Measurements from ENCODE around the gene KIRREL2.
"Not testable (repeated sequence)": the region's sequence is repeated elsewhere in the genome, so short reads cannot be mapped to it uniquely, and the experiment has no call there.

Gene KIRREL2

DNA sequence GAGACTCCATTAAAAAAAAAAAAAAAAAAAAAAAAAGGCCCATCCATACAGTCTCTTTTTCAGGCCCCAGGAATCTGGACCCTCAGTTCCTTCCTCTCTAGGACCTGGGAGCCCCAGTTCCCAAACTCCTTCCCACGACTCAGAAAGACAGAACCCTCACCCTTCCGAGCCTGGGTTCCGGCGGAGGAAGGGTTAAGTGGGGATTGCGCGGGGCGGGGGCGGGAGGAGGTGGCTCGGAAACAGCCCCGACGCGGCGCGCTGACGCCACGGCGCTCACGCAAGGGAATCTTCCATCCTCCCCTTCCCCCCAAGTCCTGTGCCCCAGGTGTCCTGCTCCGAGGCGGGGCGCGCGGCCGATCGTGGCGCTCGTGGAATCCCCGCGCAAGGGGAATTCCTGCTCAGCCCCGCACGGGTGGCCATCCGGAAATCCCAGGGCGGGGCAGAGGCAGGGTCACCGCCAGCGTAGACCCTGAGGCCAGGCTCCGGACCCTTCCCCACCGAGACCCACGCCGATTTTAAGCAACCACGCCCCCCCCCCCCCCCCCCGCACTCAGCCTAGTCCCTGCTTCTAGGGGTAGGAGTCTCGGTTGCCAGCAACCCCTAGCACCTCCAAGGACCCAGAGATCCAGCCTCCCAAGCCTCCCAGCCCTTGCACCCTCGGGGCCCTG lies 43.0 kb downstream of the KIRREL2 start:
- DNase-seq, result no peak

DNA sequence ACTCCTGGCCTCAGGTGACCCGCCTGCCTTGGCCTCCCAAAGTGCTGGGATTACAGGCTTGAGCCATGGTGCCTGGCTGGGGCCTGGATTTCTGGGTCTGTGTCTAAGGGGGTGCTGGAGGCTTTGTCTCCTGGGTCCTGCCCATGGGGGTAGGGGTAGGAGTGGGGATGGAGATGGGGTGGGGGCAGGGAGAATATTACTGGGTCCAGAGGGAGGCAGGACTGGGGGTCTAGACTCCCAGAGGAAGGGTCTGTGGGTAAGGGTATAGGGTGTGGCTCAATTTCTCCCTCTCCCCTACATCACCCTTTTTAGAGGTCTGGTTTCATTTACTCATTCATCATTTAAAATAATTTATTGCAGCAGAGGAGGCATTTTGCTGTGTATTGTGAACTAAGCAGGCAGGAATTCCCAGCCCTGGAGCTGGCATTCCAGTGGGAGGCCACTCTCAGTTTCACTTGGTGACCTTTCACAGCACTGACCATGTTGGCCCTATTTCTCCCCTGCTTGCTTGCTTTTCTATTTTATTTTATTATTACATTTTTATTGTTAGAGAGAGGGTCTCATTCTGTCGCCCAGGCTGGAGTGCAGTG lies 44.4 kb downstream of the KIRREL2 start:
- DNase-seq, result no peak

DNA sequence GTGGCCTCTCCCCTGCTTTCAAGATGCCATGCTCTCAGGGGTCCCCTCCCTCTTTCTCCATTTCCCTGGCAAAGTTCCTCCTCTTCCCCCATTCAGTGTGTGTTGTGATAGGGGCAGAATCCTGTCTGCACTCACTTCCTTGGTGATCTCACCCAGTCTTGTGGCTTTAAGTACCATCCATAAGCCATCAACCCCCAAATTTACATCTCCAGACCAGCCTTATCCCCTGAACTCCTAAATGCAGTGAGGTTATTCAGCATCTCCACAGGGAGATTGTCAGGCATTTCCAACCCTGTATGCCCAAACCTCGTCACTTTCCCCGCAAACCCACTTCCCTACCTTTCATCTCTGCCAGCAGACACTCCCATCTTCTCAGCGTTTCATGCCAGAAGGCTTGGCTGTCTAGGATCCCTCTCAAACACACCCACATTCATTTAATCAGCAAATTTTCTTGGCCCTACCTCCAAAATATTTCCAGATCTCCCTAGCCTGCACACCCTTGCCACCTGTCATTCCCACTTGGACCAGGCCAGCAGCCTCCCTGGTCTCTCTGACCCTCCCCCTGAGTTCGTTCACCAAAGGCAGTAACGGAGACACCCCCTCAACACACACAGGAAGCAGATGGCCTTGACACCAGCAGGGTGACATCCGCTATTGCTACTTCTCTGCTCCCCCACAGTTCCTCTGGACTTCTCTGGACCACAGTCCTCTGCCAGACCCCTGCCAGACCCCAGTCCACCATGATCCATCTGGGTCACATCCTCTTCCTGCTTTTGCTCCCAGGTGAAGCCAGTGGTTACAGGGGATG lies 45.3 kb downstream of the KIRREL2 start, which contains the start of gene HCST:
Gene HCST (plus strand): TSS at position 676 of the 808 bp plus-strand sequence. CDS start 65 bp downstream, at position 741.
- DNase-seq, result no peak

DNA sequence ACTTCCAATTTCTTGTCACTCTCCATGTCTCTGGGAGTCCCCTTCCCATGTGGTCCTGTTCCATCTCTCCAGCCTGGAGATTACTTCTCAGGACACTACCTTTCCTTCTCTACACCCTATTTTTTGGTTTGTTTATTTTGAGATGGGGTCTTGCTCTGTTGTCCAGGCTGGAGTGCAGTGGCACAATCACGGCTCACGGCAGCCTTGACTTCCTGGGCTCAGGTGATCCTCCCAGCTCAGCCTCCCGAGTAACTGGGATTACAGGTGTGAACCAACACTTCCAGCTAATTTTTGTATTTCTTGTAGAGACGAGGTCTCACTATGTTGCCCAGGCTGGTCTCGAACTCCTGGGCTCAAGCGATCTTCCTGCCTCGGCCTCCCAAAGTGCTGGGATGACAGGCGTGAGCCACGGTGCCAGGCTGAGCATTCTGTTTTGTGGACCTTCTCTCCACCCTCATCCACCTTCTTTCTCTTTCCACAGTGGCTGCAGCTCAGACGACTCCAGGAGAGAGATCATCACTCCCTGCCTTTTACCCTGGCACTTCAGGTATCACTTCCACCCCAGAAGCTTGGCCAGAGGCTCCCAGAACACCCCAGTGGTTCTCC lies 46.3 kb downstream of the KIRREL2 start:
- no peak for DNase-seq

DNA sequence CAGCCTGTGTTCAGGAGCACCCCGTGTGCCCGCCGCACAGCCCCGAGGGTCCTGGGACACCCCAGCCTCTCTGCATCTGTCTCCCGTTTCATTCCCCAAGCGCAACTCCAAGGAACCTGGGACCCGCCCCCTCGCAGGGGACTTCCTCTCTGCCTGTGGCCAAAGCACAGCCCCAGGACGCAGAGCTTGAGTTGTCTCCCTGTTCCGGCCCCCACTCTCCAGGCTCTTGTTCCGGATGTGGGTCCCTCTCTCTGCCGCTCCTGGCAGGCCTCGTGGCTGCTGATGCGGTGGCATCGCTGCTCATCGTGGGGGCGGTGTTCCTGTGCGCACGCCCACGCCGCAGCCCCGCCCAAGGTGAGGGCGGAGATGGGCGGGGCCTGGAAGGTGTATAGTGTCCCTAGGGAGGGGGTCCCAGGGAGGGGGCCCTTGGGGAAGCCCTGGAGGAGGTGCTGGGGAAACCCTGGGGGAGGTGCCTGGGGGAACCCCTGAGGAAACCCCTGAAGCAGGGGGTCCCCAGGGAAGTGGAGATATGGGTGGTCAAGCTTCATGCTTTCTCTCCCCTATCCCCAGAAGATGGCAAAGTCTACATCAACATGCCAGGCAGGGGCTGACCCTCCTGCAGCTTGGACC lies 47.0 kb downstream of the KIRREL2 start:
- DNase-seq, result peak; percentile 70

DNA sequence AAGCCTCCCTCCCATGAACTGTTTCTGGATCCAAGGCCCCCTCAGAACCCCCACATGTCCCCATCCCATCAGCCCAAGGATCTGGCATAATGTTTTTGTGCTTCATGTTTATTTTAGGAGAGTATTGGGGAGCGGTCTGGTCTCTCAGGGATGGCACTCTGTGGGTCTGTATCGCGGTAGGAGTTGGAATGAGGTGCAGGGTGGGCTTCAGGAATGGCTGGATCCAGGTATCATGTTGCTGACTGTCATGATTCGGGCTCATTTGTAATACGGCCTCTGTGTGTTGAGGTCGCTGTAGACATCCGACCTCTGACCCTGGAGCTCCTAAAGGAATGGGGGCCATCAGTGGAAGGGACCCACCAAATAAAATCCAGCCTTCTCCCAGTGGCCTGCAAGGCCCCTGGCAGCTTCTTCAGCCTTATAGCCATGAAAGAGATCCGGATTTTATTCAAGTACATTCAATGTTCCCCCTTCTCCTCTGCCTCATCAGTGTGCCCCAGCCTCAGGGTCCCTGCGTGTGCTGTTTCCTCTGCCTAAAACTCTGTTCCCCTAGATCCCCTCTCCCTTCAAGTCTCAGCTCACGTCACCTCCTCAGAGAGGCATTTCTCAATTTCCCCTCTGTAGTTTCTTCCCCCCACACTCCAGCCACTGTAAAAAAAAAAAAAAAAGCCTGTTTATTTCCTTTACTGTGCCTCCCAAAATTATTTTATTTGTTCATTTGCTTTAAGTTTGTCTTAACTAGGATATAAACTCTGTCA lies 47.8 kb downstream of the KIRREL2 start:
- DNase-seq, result no peak

DNA sequence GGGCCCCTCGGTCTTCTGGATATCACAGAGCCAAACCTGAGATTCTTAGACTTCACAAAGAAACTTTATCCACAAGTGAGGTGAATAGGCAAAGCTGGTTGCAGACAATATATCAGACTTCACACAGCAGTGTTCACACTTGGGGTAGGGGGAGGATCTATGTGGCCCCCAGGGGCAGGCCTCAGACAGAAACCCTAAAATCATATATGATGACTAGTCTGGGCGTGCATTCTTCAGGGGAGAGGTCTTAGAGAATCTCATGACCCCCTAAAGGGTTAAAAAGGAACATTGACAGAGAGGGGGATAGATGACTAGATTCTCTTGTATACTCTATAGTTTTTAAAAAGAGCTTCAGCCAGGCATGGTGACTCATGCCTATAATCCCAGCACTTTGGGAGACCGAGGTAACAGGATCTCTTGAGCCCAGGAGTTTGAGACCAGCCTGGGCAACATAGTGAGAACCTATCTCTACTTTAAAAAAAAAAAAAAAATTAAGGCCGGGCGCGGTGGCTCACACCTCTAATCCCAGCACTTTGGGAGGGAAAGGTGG lies 48.5 kb downstream of the KIRREL2 start:
- no peak for DNase-seq

DNA sequence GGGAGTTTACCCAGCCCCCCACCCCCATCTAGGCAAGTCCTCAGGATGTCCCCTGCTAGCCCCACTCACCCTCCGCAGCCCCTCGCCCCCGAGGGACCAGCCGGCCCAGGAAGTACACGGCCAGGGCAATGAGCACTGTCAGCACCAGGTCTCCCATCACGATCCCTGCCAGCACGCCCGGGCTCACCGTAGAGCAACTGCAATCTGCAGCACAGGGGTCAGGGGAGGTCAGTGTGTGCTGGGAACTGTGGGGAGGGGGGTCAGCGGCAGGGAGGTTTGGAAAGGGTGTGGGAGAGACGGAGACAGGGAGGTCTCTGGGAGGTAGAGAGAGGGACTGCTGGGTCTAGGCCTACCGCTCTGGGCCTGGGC lies 50.6 kb downstream of the KIRREL2 start:
- DNase-seq, result no peak

DNA sequence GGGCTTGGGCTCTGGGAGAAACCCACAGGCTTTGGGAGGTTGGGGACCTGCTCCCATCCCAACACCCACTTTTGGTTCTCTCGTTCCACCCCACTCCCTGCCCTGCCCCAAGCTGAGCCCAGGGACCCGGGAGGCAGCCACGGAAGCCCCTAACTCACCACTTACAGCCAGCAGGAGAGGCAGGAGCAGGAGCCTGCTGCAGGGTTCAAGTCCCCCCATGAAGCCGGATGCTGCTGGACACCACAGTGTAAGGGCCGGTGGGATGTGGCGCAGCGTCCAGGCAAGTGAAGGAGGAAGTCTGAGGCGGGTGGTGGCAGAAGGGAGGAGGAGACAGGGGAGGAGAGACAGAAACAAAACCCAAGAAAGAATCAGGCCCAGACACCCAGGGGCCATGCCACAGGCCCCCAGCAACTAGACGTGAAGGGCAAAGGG lies 51.3 kb downstream of the KIRREL2 start, which contains the start of gene TYROBP:
Gene TYROBP (minus strand): TSS at position 286 of the 432 bp plus-strand sequence. CDS start 67 bp downstream, at position 219.
- DNase-seq, result no peak

DNA sequence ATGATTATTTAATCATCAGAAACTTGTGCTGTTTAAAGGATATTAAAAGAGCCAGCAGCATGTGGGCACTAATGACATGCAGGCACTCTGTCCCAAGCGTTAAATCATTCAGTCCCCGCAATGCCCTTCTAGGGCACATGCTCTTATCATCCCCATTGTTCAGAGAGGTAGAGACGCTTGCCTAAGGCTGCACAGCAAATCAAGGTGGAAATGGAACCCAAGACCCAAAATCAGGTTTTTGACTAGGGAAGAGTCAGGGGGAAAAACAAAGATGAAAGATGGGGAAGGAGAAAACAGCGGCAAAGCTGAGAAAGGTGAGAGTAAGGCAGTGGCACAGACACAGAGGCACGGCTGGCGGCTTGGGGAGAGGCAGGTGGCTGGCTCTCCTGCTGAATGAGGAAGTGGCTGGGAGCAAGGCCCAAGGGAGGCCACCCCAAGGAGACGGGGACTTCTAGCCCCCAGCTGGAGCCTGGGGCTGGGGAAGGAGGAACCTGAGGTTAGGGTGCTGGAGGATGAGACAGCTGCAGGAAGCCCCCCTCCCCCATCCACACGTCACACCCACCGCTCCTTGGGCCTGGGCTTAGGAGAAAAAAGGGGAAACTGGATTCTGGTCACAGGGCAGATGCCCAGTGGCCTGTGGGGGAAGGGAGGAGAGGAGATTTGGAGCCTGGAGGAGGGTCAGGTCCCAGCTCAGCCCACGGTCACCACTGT lies 52.4 kb downstream of the KIRREL2 start:
- DNase-seq, result peak; percentile 92

DNA sequence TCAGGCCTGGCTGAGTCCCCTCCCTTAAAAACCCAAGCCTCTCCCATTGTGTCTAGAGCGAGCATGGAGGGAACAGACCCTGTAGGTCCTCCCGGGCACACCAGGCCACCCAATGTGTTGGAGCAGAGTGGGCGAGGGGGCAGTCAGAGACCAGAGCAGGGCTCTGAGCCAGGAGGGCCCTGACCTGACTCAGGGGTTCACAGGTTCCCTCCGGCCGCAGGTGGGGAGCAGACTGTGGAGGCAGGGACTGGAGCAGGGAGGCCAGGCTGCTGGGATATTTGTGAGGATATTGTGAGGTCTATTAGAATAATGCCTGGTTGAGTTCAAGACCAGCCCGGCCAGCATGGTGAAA lies 52.9 kb downstream of the KIRREL2 start:
- no peak for DNase-seq

DNA sequence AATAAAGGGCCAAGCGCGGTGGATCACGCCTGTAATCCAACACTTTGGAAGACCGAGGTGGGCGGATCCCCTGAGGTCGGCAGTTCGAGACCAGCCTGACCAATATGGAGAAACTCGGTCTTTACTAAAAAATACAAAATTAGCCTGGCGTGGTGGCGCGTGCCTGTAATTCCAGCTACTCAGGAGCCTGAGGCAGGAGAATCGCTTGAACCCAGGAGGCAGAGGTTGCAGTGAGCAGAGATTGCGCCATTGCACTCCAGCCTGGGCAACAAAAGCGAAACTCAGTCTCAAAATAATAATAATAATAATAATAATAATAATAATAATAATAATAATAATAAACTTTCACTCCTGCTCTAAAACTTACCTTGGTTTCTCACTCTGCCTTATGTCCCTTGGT lies 53.6 kb downstream of the KIRREL2 start:
- not testable (repeated sequence) for DNase-seq

DNA sequence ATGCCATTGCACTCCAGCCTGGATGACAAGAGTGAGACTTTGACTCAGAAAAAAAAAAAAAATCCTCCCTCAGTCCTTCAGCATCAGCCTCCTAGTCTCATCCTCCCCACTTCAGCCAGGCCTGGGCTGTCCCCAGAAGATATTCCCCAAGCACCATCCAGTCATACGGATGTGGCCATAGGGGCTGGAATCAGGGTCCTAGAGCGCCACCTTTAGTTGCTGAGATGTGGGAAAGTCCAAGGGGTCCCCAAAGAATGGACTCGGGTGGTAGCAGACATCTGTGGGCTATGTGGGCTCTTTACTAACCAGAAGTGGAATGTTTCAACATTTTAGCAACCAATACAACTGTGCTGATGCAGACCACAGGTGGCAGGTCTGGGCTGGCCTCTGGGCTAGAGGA lies 54.5 kb downstream of the KIRREL2 start:
- DNase-seq, result no peak

DNA sequence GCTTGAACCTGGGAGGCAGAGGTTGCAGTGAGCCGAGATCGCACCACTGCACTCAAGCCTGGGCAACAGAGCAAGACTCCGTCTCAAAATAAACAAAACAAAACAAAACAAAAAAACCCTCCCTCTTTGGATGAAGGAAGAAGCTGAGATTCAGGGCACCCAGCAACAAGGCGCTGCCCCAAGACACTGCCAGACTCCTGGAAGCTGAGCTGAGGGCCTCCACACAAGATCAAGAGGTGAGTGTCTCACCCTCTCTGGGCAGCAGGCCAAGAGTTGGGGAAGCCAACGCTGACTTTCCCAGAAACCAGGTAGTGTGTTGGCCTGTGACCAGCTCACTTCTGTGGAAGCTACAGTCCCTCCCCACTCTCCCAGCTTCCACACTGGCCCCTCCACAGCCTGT lies 55.1 kb downstream of the KIRREL2 start:
- DNase-seq, result no peak

DNA sequence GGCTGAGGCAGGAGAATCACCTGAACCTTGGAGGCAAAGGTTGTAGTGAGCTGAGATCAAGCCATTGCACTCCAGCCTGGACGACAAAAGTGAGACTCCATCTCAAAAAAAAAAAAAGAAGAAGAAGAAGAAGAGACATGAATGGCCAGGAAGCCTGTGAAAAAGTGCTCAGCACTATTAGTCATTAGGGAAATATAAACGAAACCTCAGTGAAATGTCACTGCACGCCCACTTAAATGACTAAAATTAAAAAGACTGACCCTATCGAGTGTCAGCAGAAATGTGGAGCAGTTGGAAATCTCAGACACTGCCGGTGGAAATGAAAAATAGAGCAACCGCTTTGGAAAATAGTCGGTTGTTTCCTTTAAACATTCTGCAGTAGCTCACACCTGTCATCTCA lies 56.9 kb downstream of the KIRREL2 start:
- DNase-seq, result no peak

DNA sequence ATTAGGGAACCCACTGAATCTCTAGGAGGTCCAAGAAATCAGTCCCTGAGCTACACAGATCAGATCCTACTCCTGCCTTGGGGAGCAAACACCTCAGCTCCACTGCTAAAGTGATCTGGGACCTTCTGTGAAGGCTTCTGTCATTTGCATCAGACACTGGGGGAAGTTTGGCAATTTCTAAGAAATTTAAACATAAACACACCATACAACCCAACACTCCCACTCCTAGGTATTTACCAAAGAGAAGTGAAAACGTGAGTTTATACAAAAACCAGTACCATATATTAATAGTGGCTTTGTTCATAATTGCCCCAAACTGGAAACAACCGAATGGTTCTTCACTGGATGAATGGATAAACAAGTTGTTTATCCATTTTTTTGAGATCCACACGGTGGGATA lies 58.7 kb downstream of the KIRREL2 start:
- DNase-seq, result no peak

All from SIG-M5 (cell line).